UCSD-AML1 (cell line): ENCODE data around the gene S100P.

Experiments used
- DNase-seq: peaks from one replicate; lab custom pipeline; 2025; ENCODE audit not compliant: unreplicated experiment; lab: John Stamatoyannopoulos, UW

The S100P gene

GRCh38 chr4:6695660-6696610 lies 2.3 kb downstream of the S100P start:
- DNase-seq: peak; percentile 36

GRCh38 chr4:6696611-6697010 lies 2.9 kb downstream of the S100P start:
- DNase-seq: no peak

- DNase-seq: no peak
Observed at GRCh38 chr4:6697131-6697530, 3.5 kb downstream of the S100P start.

GRCh38 chr4:6699388-6699787 lies 5.7 kb downstream of the S100P start:
- DNase-seq: no peak

- DNase-seq: no peak
Observed at GRCh38 chr4:6699903-6700302, 6.2 kb downstream of the S100P start.

- DNase-seq: no peak
Observed at GRCh38 chr4:6701371-6701770, 7.7 kb downstream of the S100P start.

GRCh38 chr4:6702761-6703160 lies 9.1 kb downstream of the S100P start:
- DNase-seq: no peak

GRCh38 chr4:6703786-6704185 lies 10.1 kb downstream of the S100P start:
- no peak for DNase-seq

GRCh38 chr4:6705646-6706045 lies 12.0 kb downstream of the S100P start:
- no peak for DNase-seq

GRCh38 chr4:6706173-6706572 lies 12.5 kb downstream of the S100P start:
- no peak for DNase-seq

GRCh38 chr4:6709230-6710114 lies 15.8 kb downstream of the S100P start, which contains the start of gene MRFAP1L1:
TSS of gene MRFAP1L1 (minus strand) at chr4:6709865. CDS start at chr4:6709629, 236 bp downstream.
- DNase-seq: peak; percentile 93

- DNase-seq: no peak
Observed at GRCh38 chr4:6710282-6710681, 16.6 kb downstream of the S100P start.

GRCh38 chr4:6710996-6711395 lies 17.3 kb downstream of the S100P start:
- DNase-seq: no peak

GRCh38 chr4:6714954-6715353 lies 21.3 kb downstream of the S100P start:
- no peak for DNase-seq

GRCh38 chr4:6715704-6716017 lies 22.0 kb downstream of the S100P start:
- DNase-seq: no peak

- DNase-seq: peak; percentile 93
Observed at GRCh38 chr4:6716018-6716911, 22.6 kb downstream of the S100P start, which contains the start of gene BLOC1S4. TSS of gene BLOC1S4 (plus strand) at chr4:6716174. CDS start at chr4:6716210, 36 bp downstream.

GRCh38 chr4:6716958-6717655 lies 23.4 kb downstream of the S100P start:
- DNase-seq: no peak

GRCh38 chr4:6718932-6719610 lies 25.4 kb downstream of the S100P start:
- no peak for DNase-seq

- DNase-seq: no peak
Observed at GRCh38 chr4:6719611-6720179, 26.0 kb downstream of the S100P start.
